HG02870 (cell line): ENCODE results near the gene CFAP58.

ENCODE experiments used
- ATAC-seq: cut with Tn5 transposase; IDR thresholded peaks from one replicate; pipeline ENCODE4 v1.9.1; 2021; ENCODE audit warnings: mild to moderate bottlenecking, moderate library complexity; ENCODE audit not compliant: unreplicated experiment

The CFAP58 gene

GRCh38 chr10:104353325-104354048 lies at the start of gene CFAP58:
CFAP58 (plus strand) TSS chr10:104353833; CDS start chr10:104353898, 65 bp downstream.
- peak; percentile 39 for ATAC-seq

GRCh38 chr10:104304356-104304745 lies 49.3 kb upstream of the CFAP58 start:
- ATAC-seq = no peak

- no peak for ATAC-seq
These were observed 48.7 kb upstream of the CFAP58 start for GRCh38 chr10:104304927-104305326.

GRCh38 chr10:104306897-104307296 lies 46.7 kb upstream of the CFAP58 start:
- ATAC-seq = no peak

GRCh38 chr10:104307576-104308438 lies 45.8 kb upstream of the CFAP58 start:
- ATAC-seq = no peak

GRCh38 chr10:104308439-104308903 lies 45.2 kb upstream of the CFAP58 start:
- ATAC-seq = peak; percentile 83

GRCh38 chr10:104309980-104310978 lies 43.4 kb upstream of the CFAP58 start:
- ATAC-seq = no peak

GRCh38 chr10:104311184-104311720 lies 42.4 kb upstream of the CFAP58 start:
- no peak for ATAC-seq

GRCh38 chr10:104314591-104315485 lies 38.8 kb upstream of the CFAP58 start:
- ATAC-seq = no peak

GRCh38 chr10:104315486-104315921 lies 38.1 kb upstream of the CFAP58 start:
- ATAC-seq = no peak

- no peak for ATAC-seq
These were observed 37.1 kb upstream of the CFAP58 start for GRCh38 chr10:104316321-104317099.

GRCh38 chr10:104317269-104317710 lies 36.3 kb upstream of the CFAP58 start:
- ATAC-seq = peak; percentile 31

GRCh38 chr10:104317726-104318299 lies 35.8 kb upstream of the CFAP58 start:
- peak; percentile 36 for ATAC-seq

- no peak for ATAC-seq
These were observed 35.3 kb upstream of the CFAP58 start for GRCh38 chr10:104318326-104318725.

GRCh38 chr10:104318810-104319741 lies 34.6 kb upstream of the CFAP58 start:
- no peak for ATAC-seq

GRCh38 chr10:104321226-104321625 lies 32.4 kb upstream of the CFAP58 start:
- no peak for ATAC-seq
